Neural progenitor cell (in vitro differentiated cells): ENCODE measurements around the gene RAD51B. TPM values are rescaled to one million over a fixed set of nuclear protein-coding genes. Genes with fewer than 3 reads are reported as not detected.

Experiments
- DNase-seq: peaks from one replicate; pipeline ENCODE4 v3.0.0-alpha.2; 2016; ENCODE audit warnings: low spot score
- H2AFZ ChIP-seq: fragments of 200-600 bp; sonication (generic); replicated peaks from 2 replicates; pipeline ENCODE4 v1.6.1; 2016; ENCODE audit warnings: antibody characterized with exemption
- H3F3A ChIP-seq: fragments of 200-600 bp; sonication (generic); 2 replicates; pipeline ENCODE4 v1.6.1; 2016; ENCODE audit warnings: antibody characterized with exemption, low read depth
- H3K27ac ChIP-seq: fragments of 200-600 bp; sonication (generic); 2 replicates; pipeline ENCODE4 v1.5.1; 2016; ENCODE audit warnings: mild to moderate bottlenecking
- H3K27me3 ChIP-seq: fragments of 200-600 bp; sonication (generic); 2 replicates; pipeline ENCODE4 v1.6.1; 2016; ENCODE audit warnings: mild to moderate bottlenecking, moderate library complexity
- H3K36me3 ChIP-seq: fragments of 200-600 bp; sonication (generic); 2 replicates; pipeline ENCODE4 v1.5.1; 2016
- H3K4me1 ChIP-seq: fragments of 200-600 bp; sonication (generic); 2 replicates; pipeline ENCODE4 v1.6.1; 2016; ENCODE audit warnings: mixed run types
- H3K4me2 ChIP-seq: fragments of 200-600 bp; sonication (generic); 2 replicates; pipeline ENCODE4 v1.6.1; 2016
- H3K4me3 ChIP-seq: fragments of 200-600 bp; sonication (generic); 2 replicates; pipeline ENCODE4 v1.5.1; 2016
- H3K79me2 ChIP-seq: fragments of 200-600 bp; sonication (generic); 2 replicates; pipeline ENCODE4 v1.6.1; 2016; ENCODE audit warnings: low read depth
- H3K9ac ChIP-seq: fragments of 200-600 bp; sonication (generic); 2 replicates; pipeline ENCODE4 v1.6.1; 2016
- H3K9me3 ChIP-seq: fragments of 200-600 bp; sonication (generic); 2 replicates; pipeline ENCODE4 v1.5.1; 2016; ENCODE audit warnings: low read depth
- H4K20me1 ChIP-seq: fragments of 200-600 bp; sonication (generic); 2 replicates; pipeline ENCODE4 v1.6.1; 2016; ENCODE audit warnings: low read depth
- H3K27ac Mint-ChIP-seq: 3 replicates; pipeline ENCODE4 v1.8.0; 2021; ENCODE audit warnings: mixed read lengths
- H3K27me3 Mint-ChIP-seq: 2 replicates; pipeline ENCODE4 v1.8.0; 2022; ENCODE audit warnings: low read depth, mild to moderate bottlenecking, inconsistent platforms, moderate library complexity, mixed read lengths; ENCODE audit not compliant: insufficient read depth
- H3K36me3 Mint-ChIP-seq: 3 replicates; pipeline ENCODE4 v1.8.0; 2021; ENCODE audit warnings: mixed read lengths
- H3K4me1 Mint-ChIP-seq: 3 replicates; pipeline ENCODE4 v1.8.0; 2021; ENCODE audit warnings: mixed read lengths
- H3K4me3 Mint-ChIP-seq: 3 replicates; pipeline ENCODE4 v1.8.0; 2021; ENCODE audit warnings: mild to moderate bottlenecking, moderate library complexity, mixed read lengths
- H3K9me3 Mint-ChIP-seq: 3 replicates; pipeline ENCODE4 v1.8.0; 2020; ENCODE audit warnings: mixed read lengths
- EZH2 ChIP-seq: fragments of 200-600 bp; sonication (generic); IDR thresholded peaks from 2 replicates; pipeline ENCODE4 v1.6.1; 2017; ENCODE audit warnings: antibody characterized with exemption, mild to moderate bottlenecking, moderate library complexity
- EZH2phosphoT487 ChIP-seq: fragments of 200-600 bp; sonication (generic); IDR thresholded peaks from 2 replicates; pipeline ENCODE4 v1.6.1; 2017; ENCODE audit warnings: antibody characterized with exemption
- total RNA-seq: library from RNA; depleted of rRNA; stranded (reverse); fragments of >200 nt; gene quantifications from 2 replicates; pipeline ENCODE4 v1.2.3, GENCODE V29; 2015; ENCODE audit warnings: low replicate concordance
- TF ChIP-seq, protein P1 (sequence below): fragments of 200-600 bp; sonication (generic); IDR thresholded peaks from 2 replicates; pipeline ENCODE4 v1.5.1; 2017; ENCODE audit warnings: antibody characterized with exemption, mild to moderate bottlenecking

The RAD51B gene
- total RNA-seq, 1 donor from 2014 or later, result 50.5 TPM

DNA sequence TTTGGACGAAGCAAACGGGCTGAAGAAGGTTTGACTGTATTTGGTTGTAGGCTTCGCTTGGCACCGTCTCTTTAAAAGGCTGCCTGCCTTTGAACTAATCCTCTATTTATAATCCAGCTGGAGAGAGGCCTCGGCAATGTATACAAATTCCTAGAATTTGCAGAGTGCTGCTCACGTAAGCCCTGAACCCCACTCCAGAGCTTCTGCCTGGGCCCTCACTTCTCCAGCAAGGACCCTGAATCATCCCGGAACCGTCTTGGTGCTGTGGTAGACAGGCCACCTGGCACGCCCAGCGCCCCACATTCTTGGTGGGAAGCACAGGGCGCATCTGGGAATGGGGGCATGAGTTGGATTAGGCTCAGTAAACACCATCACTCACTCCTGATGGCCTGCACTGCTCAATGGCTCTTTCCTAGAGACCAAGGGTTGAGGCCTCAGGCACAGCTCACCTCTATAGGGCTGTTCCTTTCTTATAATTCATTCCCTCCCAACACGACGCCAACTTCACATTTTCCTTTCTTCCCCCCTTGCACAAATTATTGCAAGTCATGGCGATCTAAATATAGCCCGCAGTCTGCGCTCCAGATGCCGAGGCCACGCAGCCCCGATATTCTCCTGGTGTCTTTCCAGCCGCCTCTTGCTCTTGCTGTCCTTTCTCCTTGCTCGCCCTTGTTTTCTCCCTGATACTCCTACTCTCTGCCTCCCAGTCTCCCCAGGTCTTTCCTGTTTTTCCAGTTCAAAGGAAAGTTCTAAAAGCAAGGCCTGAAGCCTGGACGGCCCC is 832.3 kb downstream of the RAD51B start:
- no peak for DNase-seq
- TF ChIP-seq EZH2phosphoT487 (no peak), EZH2 (no peak)
- TF ChIP-seq, protein P1, sequence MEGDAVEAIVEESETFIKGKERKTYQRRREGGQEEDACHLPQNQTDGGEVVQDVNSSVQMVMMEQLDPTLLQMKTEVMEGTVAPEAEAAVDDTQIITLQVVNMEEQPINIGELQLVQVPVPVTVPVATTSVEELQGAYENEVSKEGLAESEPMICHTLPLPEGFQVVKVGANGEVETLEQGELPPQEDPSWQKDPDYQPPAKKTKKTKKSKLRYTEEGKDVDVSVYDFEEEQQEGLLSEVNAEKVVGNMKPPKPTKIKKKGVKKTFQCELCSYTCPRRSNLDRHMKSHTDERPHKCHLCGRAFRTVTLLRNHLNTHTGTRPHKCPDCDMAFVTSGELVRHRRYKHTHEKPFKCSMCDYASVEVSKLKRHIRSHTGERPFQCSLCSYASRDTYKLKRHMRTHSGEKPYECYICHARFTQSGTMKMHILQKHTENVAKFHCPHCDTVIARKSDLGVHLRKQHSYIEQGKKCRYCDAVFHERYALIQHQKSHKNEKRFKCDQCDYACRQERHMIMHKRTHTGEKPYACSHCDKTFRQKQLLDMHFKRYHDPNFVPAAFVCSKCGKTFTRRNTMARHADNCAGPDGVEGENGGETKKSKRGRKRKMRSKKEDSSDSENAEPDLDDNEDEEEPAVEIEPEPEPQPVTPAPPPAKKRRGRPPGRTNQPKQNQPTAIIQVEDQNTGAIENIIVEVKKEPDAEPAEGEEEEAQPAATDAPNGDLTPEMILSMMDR, result no peak
- peaks cover 7% of the 10 kb centered on the region for H3K27me3 Mint-ChIP-seq
- no peak overlapping the region for H3K4me3 Mint-ChIP-seq
- H3K27ac Mint-ChIP-seq, result peak overlapping the region; percentile 72
- Histone ChIP-seq H3K4me1 (peaks cover 7% of the 10 kb centered on the region), H4K20me1 (no peaks in the 10 kb centered on the region), H3K9ac (no peak overlapping the region), H3K4me2 (no peak overlapping the region), H2AFZ (no peak overlapping the region), H3K79me2 (no peaks in the 10 kb centered on the region), H3K27me3 (no peaks in the 10 kb centered on the region), H3K4me3 (no peak overlapping the region), H3K9me3 (no peaks in the 10 kb centered on the region), H3K36me3 (no peaks in the 10 kb centered on the region), H3K27ac (no peak overlapping the region), H3F3A (no peaks in the 10 kb centered on the region)
- no peaks in the 10 kb centered on the region for H3K36me3 Mint-ChIP-seq
- no peaks in the 10 kb centered on the region for H3K9me3 Mint-ChIP-seq
- peaks cover 48% of the 10 kb centered on the region for H3K4me1 Mint-ChIP-seq

DNA sequence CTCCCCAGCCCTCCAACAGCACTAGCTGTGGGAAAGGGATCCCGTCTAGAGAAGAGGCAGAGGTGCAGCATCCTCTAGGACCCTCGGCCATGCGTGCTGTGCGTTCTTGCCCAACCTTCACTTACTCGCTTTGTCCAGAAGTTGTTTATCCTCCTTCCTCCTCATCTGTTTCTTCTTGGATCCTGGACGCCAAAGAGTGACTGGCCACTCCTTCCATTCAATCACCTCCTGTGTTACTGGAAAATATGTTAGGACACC is 832.8 kb downstream of the RAD51B start:
- H3K27me3 Mint-ChIP-seq, result peaks cover 7% of the 10 kb centered on the region
- Histone ChIP-seq H3K4me1 (peaks cover 7% of the 10 kb centered on the region), H3K4me3 (no peak overlapping the region), H4K20me1 (no peaks in the 10 kb centered on the region), H3K9me3 (no peaks in the 10 kb centered on the region), H3F3A (no peaks in the 10 kb centered on the region), H3K27me3 (no peaks in the 10 kb centered on the region), H3K36me3 (no peaks in the 10 kb centered on the region), H2AFZ (no peak overlapping the region), H3K4me2 (no peak overlapping the region), H3K79me2 (no peaks in the 10 kb centered on the region), H3K27ac (no peak overlapping the region), H3K9ac (no peak overlapping the region)
- H3K4me3 Mint-ChIP-seq, result no peak overlapping the region
- peaks cover 52% of the 10 kb centered on the region for H3K4me1 Mint-ChIP-seq
- H3K9me3 Mint-ChIP-seq, result no peaks in the 10 kb centered on the region
- no peak for DNase-seq
- H3K36me3 Mint-ChIP-seq, result no peaks in the 10 kb centered on the region
- TF ChIP-seq EZH2 (no peak), EZH2phosphoT487 (no peak)
- TF ChIP-seq, protein P1, result no peak
- no peak overlapping the region for H3K27ac Mint-ChIP-seq

DNA sequence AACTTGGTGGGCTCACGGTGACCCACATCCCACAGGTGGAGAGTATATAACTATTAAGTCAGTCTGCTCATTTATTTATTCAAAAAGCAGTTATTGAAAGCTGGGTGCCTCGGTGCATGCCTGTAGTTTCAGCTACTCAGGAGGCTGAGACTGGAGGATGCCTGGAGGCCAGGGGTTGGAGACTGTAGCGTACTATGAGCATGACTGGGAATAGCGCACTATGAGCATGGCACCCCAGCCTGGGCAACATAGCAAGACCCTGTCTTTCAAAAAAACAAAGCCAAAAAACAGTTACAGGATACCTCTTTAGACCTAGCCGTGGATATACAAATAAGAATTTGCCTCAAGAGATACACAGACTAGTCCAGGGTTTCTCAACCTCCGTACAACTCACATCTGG is 833.5 kb downstream of the RAD51B start:
- H3K27ac ChIP-seq, result no peak overlapping the region
- H2AFZ ChIP-seq, result no peak overlapping the region
- H3K4me1 ChIP-seq, result peaks cover 7% of the 10 kb centered on the region
- H3K4me3 Mint-ChIP-seq, result no peak overlapping the region
- peaks cover 58% of the 10 kb centered on the region for H3K4me1 Mint-ChIP-seq
- H3K79me2 ChIP-seq, result no peaks in the 10 kb centered on the region
- no peaks in the 10 kb centered on the region for H3K27me3 ChIP-seq
- no peak overlapping the region for H3K4me3 ChIP-seq
- H3K9ac ChIP-seq, result no peak overlapping the region
- no peaks in the 10 kb centered on the region for H3F3A ChIP-seq
- H3K27me3 Mint-ChIP-seq, result peaks cover 9% of the 10 kb centered on the region
- no peaks in the 10 kb centered on the region for H4K20me1 ChIP-seq
- H3K27ac Mint-ChIP-seq, result no peak overlapping the region
- H3K9me3 ChIP-seq, result no peaks in the 10 kb centered on the region
- no peaks in the 10 kb centered on the region for H3K36me3 ChIP-seq
- TF ChIP-seq EZH2phosphoT487, result no peak
- TF ChIP-seq, protein P1, result no peak
- H3K9me3 Mint-ChIP-seq, result no peaks in the 10 kb centered on the region
- H3K4me2 ChIP-seq, result no peak overlapping the region
- no peaks in the 10 kb centered on the region for H3K36me3 Mint-ChIP-seq
- DNase-seq, result no peak
